HG02938 (cell line): Measurements from ENCODE around the gene OCEL1.
"Not testable (repeated sequence)": the region's sequence is repeated elsewhere in the genome, so short reads cannot be mapped to it uniquely, and the experiment has no call there.

Source experiments
- ATAC-seq: cut with Tn5 transposase; IDR thresholded peaks from one replicate; pipeline ENCODE4 v1.9.1; 2021; ENCODE audit warnings: mild to moderate bottlenecking, moderate library complexity; ENCODE audit not compliant: unreplicated experiment

OCEL1 gene

GRCh38 chr19:17260842-17261325, 34.9 kb downstream of the OCEL1 start:
- ATAC-seq: peak; percentile 75

DNA sequence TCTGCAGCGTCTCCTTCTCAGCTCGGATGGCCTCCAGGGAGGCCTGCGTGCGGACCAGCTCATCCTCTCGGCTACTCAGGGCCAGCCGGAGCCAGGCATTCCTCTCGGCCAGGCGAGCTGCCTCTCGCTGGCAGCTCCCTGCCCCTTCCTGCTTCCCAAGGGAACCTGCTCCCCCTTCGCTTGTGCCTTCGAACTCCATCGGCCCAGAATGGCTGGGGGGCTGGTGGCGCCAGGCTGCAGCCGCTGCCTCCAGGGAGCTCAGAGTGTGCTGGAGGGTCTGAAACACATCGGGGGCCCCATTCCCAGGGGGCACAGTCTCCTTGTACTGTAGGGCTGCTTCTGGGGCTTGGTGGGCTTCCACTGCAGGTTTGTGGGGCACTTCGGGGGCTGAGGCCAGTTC, 36.5 kb downstream of the OCEL1 start:
- ATAC-seq: no peak

DNA sequence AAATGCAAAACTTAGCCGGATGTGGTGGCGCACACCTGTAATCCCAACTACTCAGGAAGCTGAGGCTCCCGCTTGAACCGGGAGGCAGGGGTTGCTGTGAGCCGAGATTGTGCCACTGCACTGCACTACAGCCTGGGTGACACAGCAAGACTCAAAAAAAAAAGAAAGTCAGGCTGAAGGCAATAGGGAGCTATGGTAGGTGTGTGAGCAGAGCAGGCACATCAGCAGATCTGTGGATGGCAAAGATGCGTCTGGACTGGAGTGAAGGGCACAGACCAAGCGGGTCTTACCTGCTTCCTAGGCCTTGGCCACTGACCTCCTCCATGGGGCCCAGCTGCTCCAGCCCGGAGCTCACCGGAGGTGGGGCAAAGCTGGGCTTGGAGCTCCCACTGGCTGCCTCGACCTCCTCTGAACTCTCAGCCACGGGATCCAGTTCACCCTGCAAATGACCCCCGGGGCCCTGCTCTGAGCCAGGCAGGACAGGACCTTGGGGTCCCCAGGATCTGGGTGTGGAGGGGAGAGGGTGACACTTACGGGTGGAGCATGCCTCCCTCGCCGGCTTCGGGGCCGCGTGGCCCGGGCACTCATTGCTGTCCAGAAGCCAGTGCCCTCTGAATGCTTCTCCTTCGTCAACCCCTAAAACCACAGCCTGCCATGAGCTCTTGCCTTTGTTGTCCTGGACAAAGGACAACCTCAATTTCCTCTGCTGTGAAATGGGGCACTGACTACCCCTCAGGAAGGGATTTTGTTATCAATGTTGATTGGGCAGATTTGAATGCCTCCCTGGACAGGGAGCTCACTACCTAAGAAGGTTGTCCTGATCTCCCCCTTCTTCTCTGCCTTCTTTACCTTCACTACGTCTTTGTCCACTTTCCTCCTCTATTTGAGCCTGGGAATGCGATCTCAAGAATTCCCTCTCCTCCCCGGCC, 38.0 kb downstream of the OCEL1 start:
- ATAC-seq: no peak

DNA sequence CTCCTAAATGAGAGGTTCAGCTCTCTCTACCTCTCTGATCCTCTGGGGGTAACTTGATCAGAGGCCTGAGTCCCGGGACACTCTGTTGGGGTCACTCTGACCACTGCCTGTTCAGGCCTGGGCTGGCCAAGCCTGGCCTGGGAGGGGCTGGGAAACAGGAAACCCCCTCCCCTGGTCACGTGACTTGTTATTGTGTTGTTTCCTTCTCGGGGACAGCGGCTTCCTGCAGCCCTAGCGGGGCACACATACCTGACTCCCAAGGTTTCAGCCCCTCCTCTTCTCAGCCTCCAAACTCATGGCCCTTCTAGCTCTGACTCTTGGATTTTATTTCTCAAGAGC, 38.6 kb downstream of the OCEL1 start, which contains the start of gene USHBP1:
Gene USHBP1 (minus strand): TSS at position 105 of the 339 bp plus-strand sequence. CDS start 446 bp downstream, outside the sequence.
- ATAC-seq: no peak

- no peak for ATAC-seq
Observed at GRCh38 chr19:17266026-17266425, 40.0 kb downstream of the OCEL1 start.

DNA sequence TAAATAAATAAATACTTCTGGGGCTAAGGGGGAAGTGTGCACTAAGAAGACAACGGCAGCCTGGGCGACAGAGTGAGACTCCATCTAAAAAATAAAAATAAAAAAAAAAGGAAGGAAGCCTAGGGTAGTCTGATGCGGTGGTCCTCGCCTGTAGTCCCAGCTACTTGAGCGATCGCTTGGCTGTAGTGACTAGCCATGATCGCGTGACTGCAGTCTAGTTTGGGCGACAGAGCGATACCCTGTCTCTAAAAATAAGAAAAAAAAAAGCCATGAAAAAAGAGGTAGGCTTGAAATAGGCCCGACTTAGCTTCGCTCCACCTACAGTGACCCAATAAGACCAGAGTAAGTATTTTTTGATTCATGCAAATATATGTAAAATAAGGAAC, 40.6 kb downstream of the OCEL1 start:
- peak; percentile 16 for ATAC-seq

DNA sequence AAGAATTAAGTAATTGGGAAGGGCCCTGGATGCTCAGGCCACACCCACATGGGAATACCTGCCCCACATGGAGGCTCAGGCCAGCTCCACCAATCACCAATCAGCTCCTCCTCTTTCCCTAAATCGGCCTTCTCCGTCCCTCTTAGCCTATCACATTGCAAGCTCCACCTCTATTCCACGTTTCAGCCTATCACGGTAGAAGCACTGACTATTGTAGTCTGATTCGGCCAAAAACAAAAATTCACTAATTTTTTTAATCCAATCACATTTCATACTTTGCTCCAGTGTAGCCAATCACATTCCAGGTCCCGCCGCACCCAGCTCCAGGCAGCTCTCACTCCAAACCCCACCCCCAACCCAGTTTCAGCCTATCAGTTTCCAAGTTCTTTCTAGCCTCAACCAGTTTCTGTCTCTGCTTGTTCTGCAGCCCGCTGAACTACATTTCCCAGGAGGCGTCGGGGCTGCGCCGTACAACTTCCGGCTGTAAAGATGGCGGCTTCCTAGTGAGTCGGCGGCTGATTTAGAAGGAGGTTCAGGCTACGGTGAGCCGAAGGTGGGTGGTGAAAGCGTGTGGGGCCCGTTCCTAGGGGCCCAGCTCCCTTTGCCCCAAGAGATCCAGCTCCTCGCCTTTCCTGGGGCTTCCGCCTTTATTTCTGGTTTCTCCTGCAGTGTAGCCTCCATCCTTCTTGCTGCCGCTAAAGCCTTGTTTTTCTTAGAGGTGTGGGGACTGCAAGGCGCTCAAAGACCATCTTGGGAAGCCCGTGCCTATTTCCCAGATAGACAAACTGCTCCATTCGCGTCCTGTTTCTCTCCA, 41.2 kb downstream of the OCEL1 start, which contains the start of gene BABAM1:
Gene BABAM1 (plus strand): TSS at position 469 of the 814 bp plus-strand sequence. CDS start 1,364 bp downstream, outside the sequence.
- ATAC-seq: peak; percentile 89

DNA sequence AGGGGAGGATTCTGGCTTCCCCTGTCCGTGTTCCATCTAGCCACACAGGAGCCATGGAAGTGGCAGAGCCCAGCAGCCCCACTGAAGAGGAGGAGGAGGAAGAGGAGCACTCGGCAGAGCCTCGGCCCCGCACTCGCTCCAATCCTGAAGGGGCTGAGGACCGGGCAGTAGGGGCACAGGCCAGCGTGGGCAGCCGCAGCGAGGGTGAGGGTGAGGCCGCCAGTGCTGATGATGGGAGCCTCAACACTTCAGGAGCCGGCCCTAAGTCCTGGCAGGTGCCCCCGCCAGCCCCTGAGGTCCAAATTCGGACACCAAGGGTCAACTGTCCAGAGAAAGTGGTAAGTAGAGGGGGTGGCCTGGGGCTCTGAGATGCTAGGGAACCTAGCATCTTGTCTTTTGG, 42.7 kb downstream of the OCEL1 start:
- no peak for ATAC-seq

DNA sequence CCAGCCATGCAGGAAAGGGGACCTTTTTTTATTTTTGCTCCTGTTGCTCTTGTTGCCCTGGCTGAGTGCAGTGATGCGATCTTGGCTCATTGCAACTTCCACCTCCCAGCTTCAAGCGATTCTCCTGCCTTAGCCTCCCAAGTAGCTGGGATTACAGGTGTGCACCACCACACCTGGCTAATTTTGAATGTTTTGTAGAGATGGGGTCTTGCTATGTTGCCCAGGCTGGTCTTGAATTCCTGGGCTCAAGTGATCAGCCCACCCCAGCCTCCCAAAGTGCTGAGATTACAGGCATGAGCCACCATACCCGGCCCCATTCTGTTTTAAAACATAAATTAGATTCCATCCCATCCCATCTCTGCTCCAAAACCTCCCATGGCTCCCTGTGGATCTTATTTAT, 48.9 kb downstream of the OCEL1 start:
- not testable (repeated sequence) for ATAC-seq

DNA sequence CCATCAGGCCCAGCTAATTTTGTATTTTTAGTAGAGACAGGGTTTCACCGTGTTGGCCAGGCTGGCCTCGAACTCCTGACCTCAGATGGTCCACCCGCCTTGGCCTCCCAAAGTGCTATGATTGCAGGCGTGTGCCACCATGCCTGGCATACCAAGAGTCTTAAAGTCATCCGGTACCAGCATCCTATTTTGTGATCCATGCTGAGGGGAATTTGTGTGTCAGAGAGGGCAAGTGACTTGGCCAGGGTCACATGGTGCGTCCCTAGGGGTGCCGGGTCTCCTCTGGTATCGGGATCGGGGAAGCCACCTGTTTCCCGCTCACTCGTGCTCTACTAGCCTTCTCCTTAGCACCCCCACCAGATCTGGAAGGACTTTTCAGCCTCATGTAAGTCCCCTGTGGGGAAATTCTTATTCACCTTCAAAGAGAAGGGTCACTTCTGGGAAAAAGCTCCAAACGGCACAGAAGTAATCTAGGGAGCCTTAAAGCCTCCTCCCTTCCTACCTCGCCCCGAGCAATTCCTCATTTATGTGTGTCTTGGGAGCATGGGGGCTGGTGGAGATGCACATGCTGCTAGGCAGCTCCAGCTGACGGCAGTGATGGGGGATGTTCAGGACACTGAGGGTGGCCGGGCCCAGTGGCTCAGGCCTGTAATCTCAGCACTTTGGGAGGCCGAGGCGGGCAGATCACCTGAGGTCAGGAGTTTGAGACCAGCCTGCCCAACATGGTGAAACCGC, 49.6 kb downstream of the OCEL1 start:
- no peak for ATAC-seq
